K562 (cell line): ENCODE data around the gene AUNIP. TPM values are rescaled to one million over a fixed set of nuclear protein-coding genes. Genes with fewer than 3 reads are reported as not detected.

Experiments
- E2F3 ChIP-seq: fragments of 250-450 bp; sonication (Bioruptor Pico); IDR thresholded peaks from 2 replicates; pipeline ENCODE4 v1.4.0; 2020; ENCODE audit warnings: mild to moderate bottlenecking
- ELF4 ChIP-seq: fragments of 450-650 bp; formaldehyde crosslinking; IDR thresholded peaks from 2 replicates; pipeline ENCODE4 v1.4.0; 2022; ENCODE audit warnings: missing genetic modification characterization
- ETV5 ChIP-seq: sonication (generic); formaldehyde crosslinking; IDR thresholded peaks from 2 replicates; pipeline ENCODE4 v1.4.0; 2020; ENCODE audit warnings: low read depth, mild to moderate bottlenecking, missing genetic modification reagents
- FUS ChIP-seq: fragments of 200-400 bp; formaldehyde crosslinking; optimal IDR thresholded peaks from 2 replicates; pipeline ENCODE3; 2017; ENCODE audit warnings: low read depth, low read length
- MIER1 ChIP-seq: fragments of 450-650 bp; IDR thresholded peaks from 2 replicates; pipeline ENCODE4 v1.6.1; 2016; ENCODE audit warnings: antibody characterized with exemption, mild to moderate bottlenecking, low read depth
- NBN ChIP-seq: fragments of 450-650 bp; IDR thresholded peaks from 2 replicates; pipeline ENCODE4 v1.6.1; 2016; ENCODE audit warnings: low read depth, mild to moderate bottlenecking
- NCOR1 ChIP-seq: fragments of 450-650 bp; IDR thresholded peaks from 2 replicates; pipeline ENCODE4 v1.6.1; 2016; ENCODE audit warnings: mild to moderate bottlenecking, moderate library complexity
- RAD21 ChIP-seq, 2 experiments: fragments of 250-450 bp in 1 of 2; fragments of 450-650 bp in 1 of 2; sonication (Bioruptor Pico) in 1 of 2; formaldehyde crosslinking in 1 of 2; IDR thresholded peaks in 1 of 2; conservative IDR thresholded peaks in 1 of 2; 2 replicates each; pipeline versions ENCODE4 v1.4.0 to v1.8.0; 2020 to 2022; ENCODE audit warnings: mild to moderate bottlenecking in 2 of 2, moderate library complexity in 1 of 2
- REST ChIP-seq, 2 experiments: fragments of 450-650 bp; formaldehyde crosslinking in 1 of 2; IDR thresholded peaks; 2 replicates each; pipeline versions ENCODE4 v1.4.0 to v1.6.1; 2014 to 2020; ENCODE audit warnings: mild to moderate bottlenecking in 2 of 2, borderline replicate concordance in 1 of 2, low read depth in 1 of 2
- SMAD2 ChIP-seq: fragments of 150-350 bp; IDR thresholded peaks from 2 replicates; pipeline ENCODE4 v1.6.1; 2014; ENCODE audit warnings: low read depth, mild to moderate bottlenecking, low read length
- SRSF7 ChIP-seq: fragments of 200-400 bp; formaldehyde crosslinking; optimal IDR thresholded peaks from 2 replicates; pipeline ENCODE3; 2017; ENCODE audit warnings: mild to moderate bottlenecking, low read depth, low read length
- ZBTB1 ChIP-seq: sonication (generic); formaldehyde crosslinking; IDR thresholded peaks from 2 replicates; pipeline ENCODE4 v1.8.1; 2023; ENCODE audit warnings: missing genetic modification reagents, low read depth, mild to moderate bottlenecking, borderline replicate concordance
- ZKSCAN1 ChIP-seq: fragments of 150-350 bp; IDR thresholded peaks from 2 replicates; pipeline ENCODE4 v1.6.1; 2016; ENCODE audit warnings: low read depth, low read length
- ZNF124 ChIP-seq: sonication (generic); formaldehyde crosslinking; IDR thresholded peaks from 2 replicates; pipeline ENCODE4 v1.8.1; 2022; ENCODE audit warnings: missing genetic modification reagents
- ZNF175 ChIP-seq: fragments of 200-800 bp; sonication (Bioruptor generic); IDR thresholded peaks from 2 replicates; pipeline ENCODE4 v1.6.1; 2016; ENCODE audit warnings: low read depth, mild to moderate bottlenecking, missing genetic modification characterization, missing compliant biosample characterization
- polyA plus RNA-seq, 8 experiments: library from polyadenylated mRNA; depleted of rRNA in 4 of 8; stranded (reverse) in 5 of 8; unstranded in 3 of 8; fragments of >200 nt; fragmentation: Nextera tagmentation in 2 of 8; fragmentation: Illumina TruSeq in 1 of 8; extraction: Ambion mirVana in 2 of 8; extraction: Trizol in 1 of 8; gene quantifications; 2 replicates each; pipeline versions ENCODE4 v1.2.1 to v1.2.3, GENCODE V29; 2011 to 2014; ENCODE audit warnings: inconsistent platforms in 1 of 8, missing spikeins in 1 of 8
- total RNA-seq, 7 experiments: library from RNA; depleted of rRNA in 6 of 7; stranded (reverse); fragments of >200 nt in 6 of 7; fragmentation: Illumina TruSeq in 2 of 7; extraction: Trizol in 2 of 7; gene quantifications; 2 replicates each; pipeline versions ENCODE4 v1.2.1 to v1.2.3, GENCODE V29; 2011 to 2021; ENCODE audit warnings: low replicate concordance in 1 of 7

AUNIP gene
- total and polyA plus RNA-seq, 9 of the 15 experiments (the other 6 are each of a cell fraction or from before 2014, with no cell fraction given) = 12.1 to 53.8 (median 47.1) TPM

- TF ChIP-seq ELF4 (CRISPR knock-in tag) = no peak
- peak; percentile 93 to 98 for TF ChIP-seq RAD21 (CRISPR knock-in tag; conservative IDR thresholded peaks at IDR 0.05 in 1 of 2, IDR thresholded peaks at IDR 0.05 in 1 of 2)
- TF ChIP-seq REST (IDR thresholded peaks at IDR 0.05; ENCODE audit: borderline replicate concordance) = peak; percentile 83
- TF ChIP-seq REST (CRISPR knock-in tag; IDR thresholded peaks at IDR 0.05; ENCODE audit: low read depth) = no peak; the same call in 1 of the 2 replicates
- no peak for TF ChIP-seq SRSF7
- TF ChIP-seq ZBTB1 = peak; percentile 70; the same call in 1 of the 2 replicates
- no peak for TF ChIP-seq MIER1
- no peak for TF ChIP-seq ZNF124
- 0 out of 2 replicates have a peak, but pooled peaks have one; percentile 26 for TF ChIP-seq ZKSCAN1
- TF ChIP-seq ZNF175 = no peak
- no peak; the same call in 1 of the 2 replicates for TF ChIP-seq E2F3 (CRISPR knock-in tag)
- TF ChIP-seq SMAD2 = no peak
- TF ChIP-seq FUS = no peak
- no peak for TF ChIP-seq NBN
- no peak for TF ChIP-seq NCOR1
- TF ChIP-seq ETV5 = no peak; the same call in 1 of the 2 replicates
Measured at GRCh38 chr1:25810341-25811299, 48.6 kb downstream of the AUNIP start (continued).
